HUDEP-2 (cell line): Measurements from ENCODE around the gene MTMR12.
"Not testable (repeated sequence)": the region's sequence is repeated elsewhere in the genome, so short reads cannot be mapped to it uniquely, and the experiment has no call there.

Experiments used
- DNase-seq, 76 experiments: peaks; one replicate each; lab custom pipeline; 2025; ENCODE audit not compliant: unreplicated experiment in 76 of 76; lab: John Stamatoyannopoulos, UW

MTMR12 gene

DNA sequence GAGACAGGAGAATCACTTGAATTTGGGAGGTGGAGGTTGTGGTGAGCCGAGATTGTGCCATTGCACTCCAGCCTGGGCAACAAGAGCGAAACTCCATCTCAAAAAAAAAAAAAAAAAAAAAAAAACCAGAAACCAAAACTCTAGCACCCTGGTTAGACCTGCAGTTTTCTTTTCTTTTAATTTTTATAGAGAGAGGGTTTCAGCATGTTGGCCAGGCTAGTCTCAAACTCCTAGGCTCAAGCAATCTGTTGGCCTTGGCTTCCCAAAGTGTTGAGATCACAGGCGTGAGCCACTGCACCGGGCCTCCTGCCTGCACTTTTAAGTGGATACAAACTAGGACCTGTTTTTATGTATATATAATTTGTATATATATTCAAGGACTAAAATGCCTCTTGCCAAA is 12.9 kb upstream of the MTMR12 start:
- DNase-seq = no peak

DNA sequence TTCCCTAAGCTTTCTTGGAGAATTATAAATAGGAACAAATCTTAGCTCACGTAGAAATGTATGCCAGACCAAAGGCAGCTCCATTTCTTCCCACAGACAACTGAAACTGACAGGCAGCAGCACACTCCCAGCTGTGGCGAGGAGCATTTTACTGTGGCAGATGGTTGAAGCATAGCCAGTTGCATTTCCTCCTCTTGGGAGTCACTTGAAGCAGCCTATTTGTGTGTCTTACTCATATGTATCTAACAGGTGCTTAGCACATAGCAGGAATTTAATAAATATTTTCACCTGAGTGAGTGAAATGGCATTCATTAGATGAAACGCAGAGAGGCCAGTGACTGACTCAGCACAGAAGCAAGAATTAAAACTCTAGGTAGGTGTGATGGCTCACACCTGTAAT is 12.3 kb upstream of the MTMR12 start:
- DNase-seq = no peak

DNA sequence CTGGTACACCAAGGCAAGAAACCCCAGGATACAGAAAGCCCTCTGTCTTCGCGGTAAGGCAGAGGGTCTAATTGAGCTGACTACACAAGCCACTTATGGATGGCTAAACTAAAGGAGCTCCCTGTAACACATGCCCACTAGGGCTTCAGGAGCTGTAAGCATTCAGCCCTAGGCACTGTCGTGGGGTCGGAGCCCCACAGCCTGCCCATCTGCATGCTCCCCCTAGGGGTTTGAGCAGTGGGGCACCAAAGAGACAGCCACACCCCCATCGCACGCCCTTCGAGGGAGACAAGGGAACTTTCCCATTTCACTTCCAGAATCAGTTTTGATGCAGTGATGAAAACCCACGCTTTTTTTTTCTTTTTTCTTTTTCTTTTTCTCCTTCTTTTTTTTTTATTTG is 11.0 kb upstream of the MTMR12 start:
- DNase-seq = no peak

DNA sequence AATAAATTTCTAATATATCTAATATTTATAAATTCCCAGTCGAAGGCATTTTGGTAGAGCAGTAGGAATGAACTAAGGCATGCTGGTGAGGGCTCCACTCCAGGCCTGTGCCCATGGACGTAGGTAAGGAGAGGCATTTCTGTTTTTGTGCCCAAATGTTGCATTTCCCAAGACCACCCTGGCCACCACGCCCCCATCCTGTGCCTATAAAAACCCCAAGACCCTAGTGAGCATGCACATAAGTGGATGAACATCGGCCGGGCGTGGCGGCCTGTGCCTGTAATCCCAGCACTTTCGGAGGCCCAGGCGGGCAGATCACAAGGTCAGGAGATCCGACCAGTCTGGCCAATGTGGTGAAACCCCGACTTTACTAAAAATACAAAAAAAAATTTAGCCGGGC is 10.1 kb upstream of the MTMR12 start:
- no peak for DNase-seq

DNA sequence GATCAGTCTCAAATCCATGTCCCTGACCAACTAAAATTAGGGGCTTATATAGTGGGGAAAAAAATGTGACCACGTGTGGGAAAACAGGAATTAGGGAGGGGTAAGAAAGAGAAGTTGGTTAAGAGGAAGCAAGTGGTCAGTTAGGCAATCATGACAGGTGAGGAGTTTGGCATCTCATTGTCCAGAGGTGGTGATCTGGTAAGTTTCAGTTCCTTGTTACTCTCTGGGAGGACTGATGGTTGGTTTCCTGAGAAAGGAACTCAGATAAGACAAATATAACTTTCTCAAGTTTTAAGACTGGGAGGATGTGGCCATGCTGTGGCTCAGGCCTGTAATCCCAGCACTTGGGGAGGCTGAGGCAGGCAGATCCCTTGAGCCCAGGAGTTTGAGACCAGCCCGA is 9.0 kb upstream of the MTMR12 start:
- not testable (repeated sequence) for DNase-seq

DNA sequence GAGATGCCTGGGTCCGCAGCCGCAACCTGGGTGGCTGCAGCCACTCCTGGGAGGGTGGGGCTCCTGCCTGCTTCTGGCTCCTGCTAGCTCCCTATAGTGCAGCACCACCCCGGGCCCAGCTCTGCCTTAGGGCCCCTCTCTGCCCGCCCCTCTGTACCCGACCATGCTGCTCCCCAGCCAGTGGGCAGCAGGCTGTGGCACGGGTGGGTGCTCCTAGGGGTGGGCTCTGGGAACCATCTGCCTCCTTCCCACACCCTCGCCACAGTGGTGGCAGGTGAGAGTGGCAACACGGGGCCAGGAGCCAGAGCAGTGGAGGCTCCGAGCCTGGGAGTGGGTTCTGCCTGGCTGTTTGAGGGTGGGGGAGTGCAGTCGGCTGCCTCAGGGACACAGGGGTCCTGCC is 7.8 kb upstream of the MTMR12 start:
- DNase-seq = no peak

DNA sequence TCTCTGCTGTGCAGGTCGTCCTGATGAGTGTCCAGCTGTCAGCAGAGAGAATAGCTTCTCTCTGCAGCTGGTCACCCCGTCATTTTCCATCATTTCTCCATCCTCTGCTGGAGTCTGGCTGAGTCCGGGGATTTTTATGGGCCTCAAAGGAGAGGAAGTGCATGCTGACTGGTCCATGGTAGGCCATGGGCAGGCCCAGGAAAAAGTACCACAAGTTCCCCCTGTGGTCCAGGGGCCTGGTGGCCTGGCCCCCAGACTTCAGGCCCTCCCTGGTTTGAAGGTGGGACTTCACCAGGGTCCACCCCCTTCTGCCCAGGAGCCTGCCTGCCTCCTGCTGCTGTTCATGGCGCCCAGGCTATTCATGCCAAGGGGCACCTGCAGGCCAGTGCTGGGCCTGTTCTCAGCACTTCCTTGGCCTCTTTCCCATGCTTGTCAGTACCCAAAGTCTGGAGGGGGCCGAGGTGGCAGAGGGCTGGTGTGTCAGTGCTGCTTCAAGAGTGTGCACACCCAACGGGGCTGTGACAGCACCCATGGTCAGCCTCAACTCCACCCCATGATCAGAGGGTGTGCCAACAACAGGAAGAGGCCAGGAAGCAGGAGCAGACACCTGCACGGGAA is 7.3 kb upstream of the MTMR12 start:
- DNase-seq = no peak

DNA sequence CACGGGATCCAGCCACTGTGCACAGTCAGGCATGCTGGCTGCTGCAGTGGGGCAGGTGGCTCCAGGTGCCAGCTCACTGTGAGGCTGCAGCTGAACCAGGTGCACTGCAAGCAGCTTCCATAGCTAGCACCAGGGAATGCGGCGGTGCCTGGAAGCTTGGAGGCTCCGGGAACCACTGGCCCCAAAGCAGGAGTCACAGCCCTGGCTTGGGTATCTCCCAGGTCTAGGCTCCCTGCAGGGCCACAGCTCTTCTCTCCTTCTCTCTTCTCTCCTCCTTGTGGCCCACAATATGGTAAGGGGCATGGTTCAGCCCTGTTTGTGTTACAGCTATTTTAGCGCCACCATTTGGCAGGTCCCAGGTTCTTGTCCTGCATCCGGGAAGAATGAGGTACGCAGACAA is 6.7 kb upstream of the MTMR12 start:
- peak in 1 of 76 experiments; percentile 18 for DNase-seq

DNA sequence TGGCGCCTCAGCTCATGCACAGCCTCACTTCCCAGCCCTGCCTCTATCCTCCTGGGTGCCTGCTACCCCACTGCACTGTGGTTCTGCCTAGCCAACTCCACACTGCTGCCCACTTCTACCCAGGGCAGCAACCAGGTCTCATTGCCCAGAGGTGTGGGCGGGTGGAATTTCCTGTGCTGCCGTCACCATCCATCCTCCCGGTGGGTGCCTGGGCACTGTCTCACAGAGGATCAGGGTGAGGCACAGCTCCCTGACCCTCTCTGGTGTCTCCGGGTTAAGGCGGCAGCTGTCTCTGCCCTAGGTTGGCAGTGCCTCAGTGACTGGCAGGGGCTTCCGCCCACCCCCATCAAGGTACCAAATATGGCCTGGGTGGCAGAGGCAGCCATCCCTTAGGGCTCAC is 4.3 kb upstream of the MTMR12 start:
- DNase-seq = no peak

DNA sequence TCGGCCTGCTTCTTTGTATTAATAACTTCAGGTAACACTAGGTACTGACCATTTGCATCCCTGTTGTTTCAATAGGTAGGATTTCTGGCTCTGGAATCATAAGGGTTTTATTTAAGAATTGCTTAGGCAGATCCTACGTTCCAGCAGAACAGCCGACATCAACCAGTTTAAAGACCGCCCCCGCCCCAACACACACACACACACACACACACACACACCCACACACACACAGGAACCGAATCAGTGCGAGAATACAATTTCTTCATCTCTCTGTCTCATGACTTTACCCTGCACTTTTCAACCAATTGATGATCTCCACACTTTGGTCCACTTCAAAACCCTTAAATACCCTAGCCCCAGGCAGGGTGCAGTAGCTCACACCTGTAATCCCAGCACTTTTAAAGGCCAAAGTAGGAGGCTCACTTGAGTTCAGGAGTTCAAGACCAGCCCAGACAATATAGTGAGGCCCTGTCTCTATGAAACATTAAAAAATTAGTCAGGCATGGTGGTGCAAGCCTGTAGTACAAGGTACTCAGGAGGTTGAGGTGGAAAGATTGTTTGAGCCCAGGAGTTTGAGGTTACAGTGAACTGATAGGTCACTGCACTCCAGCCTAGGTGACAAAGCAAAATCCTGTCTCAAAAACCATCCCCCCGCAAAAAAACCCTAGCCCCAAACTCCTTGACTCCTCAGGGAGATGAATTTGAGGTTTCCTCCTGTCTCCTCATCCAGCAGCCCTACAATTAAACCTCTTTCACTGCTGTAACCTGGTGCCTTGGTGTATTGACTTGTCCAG is 2.7 kb upstream of the MTMR12 start:
- DNase-seq = no peak

DNA sequence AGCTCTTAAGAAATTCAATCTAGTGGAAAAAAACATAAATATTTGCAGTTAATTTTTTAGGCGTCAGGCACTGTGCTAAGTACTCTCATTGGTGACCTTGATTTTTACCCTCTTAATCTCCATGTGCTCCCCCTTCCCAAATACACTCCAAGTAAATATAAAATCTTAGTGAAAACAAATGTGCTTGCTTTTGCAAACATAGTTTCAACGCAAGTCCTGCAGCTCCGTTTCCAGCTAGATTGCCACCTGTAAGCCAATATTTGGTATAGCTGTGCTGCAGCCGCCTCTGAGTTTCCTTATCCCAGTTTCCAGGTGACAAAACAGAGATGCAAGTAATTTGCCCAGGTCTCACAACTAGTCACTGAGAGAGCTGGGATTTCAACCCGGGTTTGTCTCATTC is 1.9 kb upstream of the MTMR12 start:
- DNase-seq = no peak

DNA sequence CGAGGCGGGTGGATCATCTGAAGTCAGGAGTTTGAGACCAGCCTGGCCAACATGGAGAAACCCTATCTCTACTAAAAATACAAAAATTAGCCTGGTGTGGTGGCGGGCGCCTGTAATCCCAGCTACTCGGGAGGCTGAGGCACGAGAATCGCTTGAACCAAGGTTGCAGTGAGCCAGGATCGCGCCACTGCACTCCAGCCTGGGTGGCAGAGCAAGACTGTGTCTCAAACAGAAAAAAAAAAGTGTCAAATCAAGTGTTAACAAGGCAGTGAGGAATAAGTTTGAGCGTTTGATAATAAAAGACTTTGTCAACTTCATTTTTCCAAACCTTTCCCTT is 1.4 kb upstream of the MTMR12 start:
- DNase-seq = not testable (repeated sequence)

DNA sequence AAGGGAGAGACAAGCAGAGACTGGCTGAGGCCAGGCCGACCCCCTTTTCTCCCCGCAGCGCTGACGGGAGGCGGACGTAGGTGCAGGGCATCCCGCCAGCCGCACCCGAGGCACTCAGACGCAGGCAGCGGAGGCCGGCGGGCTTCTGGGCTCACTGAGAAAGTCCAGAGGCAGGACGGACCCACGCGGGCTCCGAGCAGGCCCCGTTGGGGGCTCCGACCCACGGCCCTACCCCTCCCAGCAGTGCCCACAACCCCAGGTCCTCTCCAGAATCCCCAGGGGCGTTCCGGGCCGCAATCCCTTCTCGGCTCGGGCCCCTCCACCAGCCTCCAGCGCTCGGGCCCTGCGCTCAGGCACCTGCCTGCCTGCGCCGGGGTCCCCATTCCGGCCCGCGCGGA is 543 bp downstream of the MTMR12 start:
- peak in 57 of 76 experiments; percentile 7 to 64 (median 38) for DNase-seq

DNA sequence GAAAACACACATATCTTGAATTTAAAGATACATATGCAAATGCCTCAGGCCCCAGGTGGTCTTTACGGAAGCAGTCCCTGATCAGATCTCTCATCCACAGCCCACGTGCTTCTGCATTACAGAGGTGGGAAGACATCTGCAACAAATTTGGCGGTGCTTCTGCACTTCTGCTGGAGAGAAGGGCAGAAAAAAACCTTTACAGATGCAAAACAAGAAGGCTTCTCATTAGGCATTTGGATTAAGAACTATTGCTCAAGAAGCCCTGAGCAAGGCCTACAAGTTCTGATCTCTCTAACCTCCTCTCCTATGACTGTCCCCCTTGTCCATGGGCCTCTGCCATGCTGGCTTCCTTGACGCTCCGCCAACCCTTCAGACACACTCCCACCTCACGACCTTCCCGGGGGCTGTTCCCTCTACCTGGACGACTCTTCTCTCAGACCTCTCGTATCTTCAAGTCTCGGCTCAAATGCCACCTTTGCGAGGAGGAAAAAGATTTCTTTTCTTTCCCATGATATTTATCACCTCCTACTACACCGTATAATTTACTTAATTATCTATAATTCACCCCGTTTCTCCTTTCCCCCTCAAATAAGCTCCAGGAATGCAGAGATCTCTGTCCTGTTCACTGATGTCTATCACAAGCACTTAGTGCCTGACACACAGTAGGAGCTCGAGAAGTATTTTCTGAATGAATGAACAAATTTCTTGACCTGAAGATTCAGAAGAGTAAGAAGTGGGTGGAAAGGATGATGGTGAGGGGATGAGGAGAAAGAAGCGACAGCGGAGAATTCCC is 1.1 kb downstream of the MTMR12 start:
- DNase-seq = no peak

DNA sequence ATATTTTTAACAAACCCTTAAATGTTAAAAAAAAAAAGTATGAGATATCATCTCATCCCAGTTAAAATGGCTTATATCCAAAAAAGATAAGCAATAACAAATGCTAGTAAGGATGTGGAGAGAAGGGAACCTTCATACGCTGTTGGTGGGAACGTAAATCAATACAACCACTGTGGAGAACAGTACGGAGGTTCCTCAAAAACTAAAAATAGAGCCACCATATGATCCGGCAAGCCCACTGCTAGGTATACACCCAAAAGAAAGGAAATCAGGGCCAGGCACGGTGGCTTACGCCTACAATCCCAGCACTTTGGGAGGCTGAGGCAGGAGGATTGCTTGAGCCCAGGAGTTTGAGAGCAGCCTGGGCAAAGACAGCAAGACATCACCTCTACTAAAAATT is 3.0 kb downstream of the MTMR12 start:
- no peak for DNase-seq

DNA sequence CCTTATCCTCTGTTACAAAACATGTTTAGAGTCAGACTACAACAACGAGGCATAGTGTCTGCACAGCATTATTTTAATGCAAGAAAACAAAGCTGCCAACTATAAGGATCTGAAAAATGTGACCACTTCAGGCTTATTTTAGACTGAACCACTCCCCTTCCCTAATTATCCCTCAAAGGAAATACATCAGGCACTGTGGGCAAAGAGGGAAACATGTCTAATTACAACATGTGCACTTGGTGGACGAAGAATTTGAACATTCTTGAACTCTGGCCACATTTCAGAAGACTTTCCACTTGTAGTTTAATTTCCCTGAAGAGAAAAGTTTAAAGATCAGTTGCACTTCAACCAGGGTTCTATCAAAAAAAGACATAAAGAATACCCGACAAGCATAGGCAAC is 3.8 kb downstream of the MTMR12 start:
- DNase-seq = peak in 1 of 76 experiments; percentile 8

DNA sequence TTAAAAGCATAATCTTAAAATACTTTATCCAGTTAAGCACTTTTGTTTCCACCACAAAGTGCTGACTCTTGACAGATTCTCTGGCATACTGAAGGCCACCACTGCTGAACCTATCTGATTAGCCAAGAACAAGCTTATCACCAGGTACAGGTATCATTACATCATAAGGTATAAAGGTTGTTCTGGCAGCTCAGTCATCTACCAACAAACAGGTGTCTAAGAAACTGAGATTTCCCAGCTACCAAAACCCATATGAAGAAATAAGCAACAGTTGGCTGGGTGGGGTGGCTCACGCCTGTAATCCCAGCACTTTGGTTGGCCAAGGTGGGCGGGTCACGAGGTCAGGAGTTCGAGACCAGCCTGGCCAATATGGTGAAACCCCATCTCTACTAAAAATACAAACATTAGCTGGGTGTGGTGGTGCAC is 5.0 kb downstream of the MTMR12 start:
- DNase-seq = no peak

DNA sequence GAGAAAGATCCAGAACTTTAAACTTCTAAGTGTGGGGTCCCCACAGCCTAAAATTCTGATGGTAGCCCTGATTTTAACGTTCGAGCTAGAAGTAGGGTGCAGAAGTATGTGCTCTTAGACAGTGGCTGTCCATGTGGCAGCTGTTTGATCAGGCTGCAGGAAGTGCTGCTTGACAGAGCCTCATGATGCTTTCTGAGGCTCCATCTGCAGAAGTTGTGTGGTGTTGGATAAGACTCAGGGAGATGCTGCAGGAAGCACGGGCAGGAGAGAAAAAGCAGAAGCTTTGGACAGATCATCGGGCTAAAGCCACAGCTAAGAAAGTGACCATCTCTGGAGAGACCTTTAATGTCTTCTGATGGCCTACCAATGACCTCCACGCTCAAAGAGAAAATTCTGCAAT is 8.1 kb downstream of the MTMR12 start:
- no peak for DNase-seq

DNA sequence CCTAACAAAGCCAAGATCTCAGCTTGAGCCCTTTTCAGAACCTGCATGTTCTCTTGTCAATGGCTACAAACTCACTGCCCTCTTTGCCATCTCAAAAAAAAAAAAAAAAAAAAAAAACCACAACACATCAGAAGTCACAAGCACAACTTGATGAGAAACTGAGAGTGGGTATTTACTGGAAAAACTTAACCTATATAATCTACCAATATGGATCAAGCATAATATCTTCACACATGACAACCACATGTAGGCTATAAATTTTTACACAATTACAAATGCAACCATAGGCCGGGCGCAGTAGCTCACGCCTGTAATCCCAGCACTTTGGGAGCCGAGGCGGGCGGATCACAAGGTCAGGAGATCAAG is 9.0 kb downstream of the MTMR12 start:
- DNase-seq = no peak

DNA sequence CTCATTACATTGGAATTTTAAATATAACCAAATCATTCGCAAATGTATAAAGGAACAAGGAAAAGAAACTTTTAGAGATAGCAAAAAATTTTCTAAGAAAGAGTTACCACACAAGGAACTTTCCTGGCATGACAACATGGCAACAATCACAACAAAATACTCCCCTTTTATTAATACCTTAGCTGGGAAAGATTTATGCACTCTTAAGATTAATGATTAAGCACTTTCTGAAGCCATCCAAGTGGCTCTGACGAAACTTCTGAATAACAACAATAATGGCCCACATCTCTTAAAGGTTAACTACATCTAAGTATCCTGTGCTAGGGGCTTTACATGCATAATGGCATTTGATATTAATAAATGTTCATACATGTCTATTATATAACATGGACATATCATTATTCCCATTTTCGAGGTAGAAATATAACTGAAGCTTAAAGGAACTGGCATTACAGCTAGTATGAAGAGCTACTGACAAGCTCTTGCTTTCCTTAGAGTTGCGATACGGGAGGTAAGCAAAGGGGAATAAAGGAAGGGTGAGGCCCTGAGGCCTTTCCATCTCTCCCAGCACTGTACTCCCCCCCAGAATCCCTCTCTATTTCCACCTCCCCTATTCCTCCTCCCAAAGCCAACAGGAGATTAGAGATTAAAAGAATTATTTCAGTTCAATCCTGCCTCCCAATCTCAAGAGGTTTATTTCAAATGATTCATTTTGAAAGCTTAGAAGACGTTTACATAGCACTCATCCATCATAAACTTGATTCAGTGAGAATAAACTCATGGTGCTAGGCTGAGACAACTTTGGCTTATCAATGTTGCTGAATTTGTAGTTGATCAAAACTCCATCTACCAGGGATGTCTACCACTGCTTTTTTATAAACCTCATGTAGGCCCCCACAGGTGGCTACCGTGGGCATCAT is 9.6 kb downstream of the MTMR12 start:
- DNase-seq = no peak

DNA sequence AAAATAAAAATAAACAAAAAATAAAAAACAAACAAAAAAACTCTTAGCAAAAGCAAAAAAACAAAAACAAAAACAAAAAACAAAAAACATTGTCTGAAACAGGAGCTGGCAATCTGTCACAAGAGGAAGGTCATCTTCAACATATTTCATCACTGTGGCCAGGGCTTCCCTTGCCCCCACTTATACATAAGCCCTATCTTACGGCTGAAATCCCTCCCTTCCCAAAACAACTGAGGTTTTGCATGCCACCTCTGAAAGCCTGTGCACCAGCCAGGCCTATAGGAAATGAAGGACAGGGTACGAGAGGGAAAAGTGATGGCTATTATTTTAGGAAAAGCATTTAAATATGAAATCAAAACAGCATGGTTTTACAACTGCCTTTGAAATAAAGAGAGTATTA is 10.8 kb downstream of the MTMR12 start:
- DNase-seq = no peak
